GM12873 (cell line): Measurements from ENCODE around the gene CMTM4.
A peak's percentile ranks its signal among the peaks of the same experiment; 100 is the strongest.

Source experiments
- TF ChIP-seq, protein P1 (sequence below): IDR thresholded peaks from 2 replicates; pipeline ENCODE4 v1.5.1; 2012; ENCODE audit warnings: low read depth, mild to moderate bottlenecking, moderate library complexity, low read length, control low read depth; ENCODE audit not compliant: insufficient read depth; ENCODE audit errors: missing control alignments

Gene CMTM4

DNA sequence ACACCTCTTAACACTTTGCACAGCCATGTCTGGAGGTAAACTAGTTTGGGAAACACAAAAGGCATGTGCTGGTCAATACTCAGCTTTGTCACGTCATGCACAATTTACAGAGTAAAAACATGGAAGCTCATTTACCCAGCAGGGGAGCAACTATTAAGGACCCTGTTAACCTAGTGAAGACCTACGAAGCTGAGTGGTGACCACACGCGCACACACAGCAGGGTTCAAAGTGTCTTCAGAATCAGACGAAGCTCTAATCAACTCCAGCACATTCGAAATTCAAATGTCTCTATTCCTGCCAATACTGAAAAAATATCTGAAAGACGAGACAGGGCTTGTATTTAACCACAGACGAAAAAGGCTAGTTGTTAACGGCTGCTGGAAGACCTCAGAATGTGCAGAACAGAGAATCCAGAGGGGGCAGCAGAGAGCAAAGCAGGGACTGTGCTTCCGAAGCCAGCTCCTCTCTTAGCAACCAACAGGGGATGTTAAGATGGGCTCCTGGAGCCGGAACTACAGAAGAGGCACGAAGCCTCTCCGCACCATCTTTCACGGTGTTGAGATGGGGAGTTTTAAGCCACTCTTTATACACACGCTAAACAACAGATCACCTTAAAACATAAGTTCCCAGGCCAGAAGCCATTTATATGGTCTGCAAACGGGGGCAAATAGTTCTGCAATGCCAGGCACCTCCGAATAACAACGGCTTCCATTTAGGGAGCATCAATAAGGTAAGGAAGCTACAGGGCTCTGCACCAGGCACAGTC is 45.7 kb downstream of the CMTM4 start:
- TF ChIP-seq, protein P1, sequence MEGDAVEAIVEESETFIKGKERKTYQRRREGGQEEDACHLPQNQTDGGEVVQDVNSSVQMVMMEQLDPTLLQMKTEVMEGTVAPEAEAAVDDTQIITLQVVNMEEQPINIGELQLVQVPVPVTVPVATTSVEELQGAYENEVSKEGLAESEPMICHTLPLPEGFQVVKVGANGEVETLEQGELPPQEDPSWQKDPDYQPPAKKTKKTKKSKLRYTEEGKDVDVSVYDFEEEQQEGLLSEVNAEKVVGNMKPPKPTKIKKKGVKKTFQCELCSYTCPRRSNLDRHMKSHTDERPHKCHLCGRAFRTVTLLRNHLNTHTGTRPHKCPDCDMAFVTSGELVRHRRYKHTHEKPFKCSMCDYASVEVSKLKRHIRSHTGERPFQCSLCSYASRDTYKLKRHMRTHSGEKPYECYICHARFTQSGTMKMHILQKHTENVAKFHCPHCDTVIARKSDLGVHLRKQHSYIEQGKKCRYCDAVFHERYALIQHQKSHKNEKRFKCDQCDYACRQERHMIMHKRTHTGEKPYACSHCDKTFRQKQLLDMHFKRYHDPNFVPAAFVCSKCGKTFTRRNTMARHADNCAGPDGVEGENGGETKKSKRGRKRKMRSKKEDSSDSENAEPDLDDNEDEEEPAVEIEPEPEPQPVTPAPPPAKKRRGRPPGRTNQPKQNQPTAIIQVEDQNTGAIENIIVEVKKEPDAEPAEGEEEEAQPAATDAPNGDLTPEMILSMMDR = peak; percentile 97

DNA sequence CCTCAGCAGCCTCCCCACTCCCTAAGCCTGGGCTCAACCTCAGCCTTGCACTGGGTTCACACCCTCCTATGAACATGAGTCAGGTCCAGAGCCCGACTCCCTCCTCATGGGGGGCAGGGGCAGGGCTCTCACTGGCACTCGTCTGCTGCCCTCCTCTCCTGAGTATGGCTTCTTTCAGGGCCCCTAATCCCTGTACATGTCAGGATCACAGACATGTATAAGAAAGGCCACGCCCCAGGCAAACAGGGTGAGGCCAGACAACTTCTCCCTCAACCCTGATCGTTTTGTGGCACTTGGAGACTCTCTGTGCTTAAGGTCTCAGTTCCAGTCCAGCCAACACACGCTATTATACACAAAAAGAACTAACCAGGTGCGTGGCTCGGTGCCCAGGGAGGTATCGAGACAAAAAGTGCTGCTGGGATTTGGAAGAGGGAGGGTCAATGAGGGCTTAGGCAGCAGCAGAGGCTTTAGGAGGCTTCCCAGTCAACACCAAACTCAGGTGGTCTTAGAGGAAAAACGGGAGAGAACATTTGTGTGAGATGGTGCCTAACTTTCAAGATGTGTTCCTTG is 46.8 kb downstream of the CMTM4 start:
- TF ChIP-seq, protein P1 = no peak

- TF ChIP-seq, protein P1 = no peak
These were observed 47.4 kb downstream of the CMTM4 start for GRCh38 chr16:66649167-66649566.

DNA sequence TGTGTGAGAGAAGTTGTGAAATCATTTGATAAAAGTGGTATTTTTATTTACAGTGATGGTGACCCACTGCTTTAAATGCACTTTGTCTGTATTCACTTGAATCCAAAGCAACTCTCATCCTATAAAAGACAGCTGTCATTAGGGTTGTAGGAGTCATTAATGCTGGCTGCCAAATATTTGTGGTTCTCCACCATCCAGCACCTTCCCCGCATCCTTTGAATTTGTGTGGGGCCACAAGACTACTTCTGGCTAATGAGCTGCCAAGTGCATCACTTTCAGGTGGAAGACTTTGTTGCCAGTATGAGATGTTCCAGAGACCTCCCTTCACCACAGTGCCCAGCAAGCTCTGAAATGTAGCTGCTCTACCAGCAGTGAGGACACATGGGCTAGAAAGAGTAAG is 48.7 kb downstream of the CMTM4 start:
- TF ChIP-seq, protein P1 = no peak

GRCh38 chr16:66641387-66641786 is 55.2 kb downstream of the CMTM4 start:
- TF ChIP-seq, protein P1 = no peak

DNA sequence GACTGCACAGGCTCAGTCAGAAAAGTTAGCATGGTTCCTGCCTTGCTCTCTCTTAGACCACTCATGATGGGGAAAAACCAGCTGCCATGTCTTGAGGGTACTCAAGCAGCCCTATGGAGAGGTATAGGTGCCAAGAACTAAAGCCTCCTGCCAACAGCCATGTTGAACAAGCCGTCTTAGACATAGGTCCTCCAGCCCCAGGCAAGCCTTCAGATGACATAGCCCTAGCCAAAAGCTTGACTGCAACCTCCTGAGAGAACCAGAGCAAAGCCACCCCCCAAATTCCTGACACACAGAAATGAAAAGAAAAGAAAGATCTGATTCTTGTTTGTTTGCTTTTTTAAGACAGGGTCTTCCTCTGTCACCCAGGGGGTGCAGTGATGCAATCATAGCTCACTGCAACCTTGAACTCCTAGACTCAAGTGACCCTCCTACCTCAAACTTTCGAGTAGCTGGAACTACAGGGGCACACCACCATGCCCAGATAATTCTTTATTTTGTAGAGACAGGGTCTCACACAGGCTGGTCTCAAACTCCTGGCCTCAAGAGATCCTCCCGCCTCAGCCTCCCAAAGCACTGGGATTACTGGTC is 55.7 kb downstream of the CMTM4 start:
- TF ChIP-seq, protein P1 = no peak

- TF ChIP-seq, protein P1 = no peak
These were observed 57.3 kb downstream of the CMTM4 start for GRCh38 chr16:66639091-66639885.
